HG02870 (cell line): ENCODE measurements around the gene COBL.

Experiments used
- ATAC-seq: cut with Tn5 transposase; IDR thresholded peaks from one replicate; pipeline ENCODE4 v1.9.1; 2021; ENCODE audit warnings: mild to moderate bottlenecking, moderate library complexity; ENCODE audit not compliant: unreplicated experiment

COBL gene

GRCh38 chr7:51062222-51062987 is 254.2 kb downstream of the COBL start:
- ATAC-seq, result no peak

DNA sequence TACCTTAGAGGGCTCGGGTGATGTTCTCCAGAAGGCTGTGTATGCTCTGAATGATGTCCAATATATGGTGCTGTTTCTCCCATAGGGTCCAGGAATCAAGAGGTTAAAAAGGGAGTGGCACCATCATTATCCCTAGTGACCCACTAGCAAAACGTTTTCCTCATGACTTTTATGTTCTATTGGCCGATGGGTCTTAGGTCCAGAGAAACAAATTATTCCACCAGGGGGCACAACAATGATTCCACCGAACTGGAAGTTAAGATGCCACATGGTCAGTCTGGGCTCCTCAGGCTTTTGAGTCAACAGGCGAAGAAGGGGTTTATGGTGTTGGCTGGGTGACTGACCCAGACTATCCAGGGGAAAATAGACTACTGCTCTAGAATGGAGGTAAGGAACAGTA is 256.1 kb downstream of the COBL start:
- no peak for ATAC-seq

DNA sequence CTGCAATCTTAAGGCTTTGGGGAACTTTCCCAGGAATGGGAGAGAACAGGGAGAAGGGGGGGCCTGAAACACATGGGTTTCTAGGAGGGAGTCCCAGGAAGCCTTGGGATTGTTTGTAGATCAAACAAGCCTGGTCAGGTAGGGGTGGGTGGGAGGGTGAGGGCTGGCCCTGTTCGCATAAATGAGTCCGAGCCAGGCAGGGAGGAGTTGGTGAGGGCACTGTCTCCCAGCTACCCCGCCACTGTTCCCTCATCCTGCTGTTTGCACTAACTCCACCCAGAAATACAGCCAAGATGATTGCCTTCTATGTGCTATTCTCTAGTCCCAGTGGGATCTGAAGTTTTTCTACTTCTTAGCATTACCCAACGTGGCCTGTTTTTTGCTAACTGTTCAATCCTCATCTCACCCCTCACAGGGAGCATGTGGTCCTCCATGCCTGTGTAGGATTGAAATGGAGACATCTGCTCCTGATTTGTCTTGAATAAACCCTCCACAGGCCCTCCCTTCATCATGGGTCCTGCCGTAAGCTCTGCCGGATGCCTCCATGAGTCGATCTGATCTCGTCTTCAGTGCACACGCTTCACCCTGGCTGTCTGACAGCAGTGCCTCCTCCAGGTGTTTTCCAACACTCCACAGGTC is 257.0 kb downstream of the COBL start:
- no peak for ATAC-seq

DNA sequence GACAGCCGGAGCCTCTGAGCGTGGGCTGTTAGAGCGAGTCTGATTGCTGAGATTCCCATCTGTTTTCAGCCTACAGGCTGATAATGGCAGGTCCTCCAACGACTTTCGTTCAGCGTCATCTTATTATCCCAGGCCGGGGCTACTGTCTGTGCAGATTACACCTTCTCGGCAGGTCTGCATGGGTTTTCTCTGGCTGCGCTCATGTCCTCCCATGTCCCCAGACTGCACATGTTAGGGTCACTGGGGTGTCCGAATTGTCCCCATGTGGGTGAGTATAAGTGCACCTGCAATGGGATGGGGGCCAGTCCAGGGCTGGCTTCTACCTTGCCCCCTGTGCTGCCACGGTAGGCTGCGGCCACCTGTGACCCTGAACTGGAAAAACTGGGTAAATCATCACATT is 257.8 kb downstream of the COBL start:
- ATAC-seq, result no peak

GRCh38 chr7:51055039-51055840 is 261.4 kb downstream of the COBL start:
- ATAC-seq, result no peak

DNA sequence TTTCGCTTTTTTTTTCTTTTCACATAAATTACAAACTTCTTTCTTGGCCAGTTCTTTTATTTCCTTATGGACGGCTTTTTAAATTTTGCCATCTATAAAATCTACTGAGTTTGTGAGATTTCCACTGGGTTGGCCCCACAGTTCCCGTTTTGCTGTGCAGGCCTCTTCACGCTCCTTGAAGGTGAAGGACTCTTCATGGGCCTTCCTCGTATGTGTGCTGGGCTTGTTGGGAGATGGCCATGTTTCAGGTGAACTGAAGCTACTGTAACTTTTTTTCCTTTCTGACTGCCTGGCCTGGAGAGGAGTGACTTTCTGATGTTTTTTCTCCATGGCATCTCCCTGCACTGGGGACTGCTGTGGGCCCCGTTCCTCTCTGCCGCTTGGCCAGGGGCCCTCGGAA is 262.4 kb downstream of the COBL start:
- ATAC-seq, result no peak

DNA sequence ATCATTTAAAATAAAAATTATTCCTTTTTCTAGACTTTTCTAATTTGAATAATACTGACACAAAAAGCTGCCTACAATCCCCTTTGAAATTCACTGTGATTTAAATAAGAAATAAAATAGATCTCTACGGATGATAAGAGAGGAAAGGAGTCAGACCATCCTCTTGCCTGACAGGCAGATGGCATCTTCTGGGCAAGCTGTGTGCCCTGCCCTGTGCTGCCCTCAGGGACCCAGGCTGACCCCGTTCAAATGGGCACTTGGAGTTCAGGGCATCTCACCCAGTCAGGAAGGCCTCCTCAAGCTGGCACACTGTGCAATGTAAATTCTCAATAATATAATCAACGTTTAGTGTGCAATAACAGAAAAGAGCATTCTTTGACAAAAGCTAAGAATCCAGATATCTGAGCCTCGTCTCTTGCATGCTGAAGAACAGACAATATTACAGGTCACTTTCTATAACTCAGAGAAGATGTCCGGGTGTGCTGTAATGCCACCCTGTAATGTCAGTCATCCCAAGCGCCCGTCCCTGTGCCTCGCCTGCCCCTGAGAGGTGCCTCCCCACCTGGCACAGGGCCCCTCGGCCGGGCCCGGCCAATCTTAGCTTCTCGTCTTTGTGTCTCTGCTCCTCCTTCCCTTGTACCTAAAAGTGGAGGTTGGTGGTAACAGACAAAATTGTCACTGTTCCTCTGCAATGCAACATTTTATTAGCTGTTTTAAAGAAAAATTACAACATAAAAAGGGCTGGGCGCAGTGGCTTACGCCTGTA is 263.3 kb downstream of the COBL start:
- no peak for ATAC-seq

- no peak for ATAC-seq
Observed at GRCh38 chr7:51046482-51046881, 270.1 kb downstream of the COBL start.

GRCh38 chr7:51046103-51046466 is 270.5 kb downstream of the COBL start:
- ATAC-seq, result no peak

GRCh38 chr7:51045319-51046102 is 271.1 kb downstream of the COBL start:
- ATAC-seq, result no peak

- ATAC-seq, result no peak
Observed at GRCh38 chr7:51043461-51043860, 273.1 kb downstream of the COBL start.

DNA sequence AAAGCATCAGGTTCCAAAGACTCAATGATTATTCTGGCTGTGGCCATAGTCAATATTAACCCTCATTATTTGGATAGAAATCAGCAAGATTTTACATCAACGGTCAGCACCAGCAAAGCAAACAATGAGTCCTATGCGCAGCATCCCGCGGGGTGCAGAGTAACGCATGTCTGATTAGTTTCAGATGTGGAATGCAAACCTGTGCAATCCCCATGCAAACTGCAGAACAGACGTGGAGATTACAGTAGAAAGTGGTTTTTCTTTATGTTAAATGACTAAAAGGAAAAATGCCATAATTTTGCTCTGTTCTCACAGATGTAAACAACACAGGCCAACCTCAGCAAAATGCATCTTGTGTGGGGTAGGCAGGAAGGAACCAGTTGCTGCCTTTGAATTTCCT is 275.8 kb downstream of the COBL start:
- no peak for ATAC-seq

GRCh38 chr7:51038573-51038972 is 278.0 kb downstream of the COBL start:
- no peak for ATAC-seq

GRCh38 chr7:51035716-51036115 is 280.9 kb downstream of the COBL start:
- no peak for ATAC-seq

GRCh38 chr7:51034521-51035264 is 281.9 kb downstream of the COBL start:
- no peak for ATAC-seq

DNA sequence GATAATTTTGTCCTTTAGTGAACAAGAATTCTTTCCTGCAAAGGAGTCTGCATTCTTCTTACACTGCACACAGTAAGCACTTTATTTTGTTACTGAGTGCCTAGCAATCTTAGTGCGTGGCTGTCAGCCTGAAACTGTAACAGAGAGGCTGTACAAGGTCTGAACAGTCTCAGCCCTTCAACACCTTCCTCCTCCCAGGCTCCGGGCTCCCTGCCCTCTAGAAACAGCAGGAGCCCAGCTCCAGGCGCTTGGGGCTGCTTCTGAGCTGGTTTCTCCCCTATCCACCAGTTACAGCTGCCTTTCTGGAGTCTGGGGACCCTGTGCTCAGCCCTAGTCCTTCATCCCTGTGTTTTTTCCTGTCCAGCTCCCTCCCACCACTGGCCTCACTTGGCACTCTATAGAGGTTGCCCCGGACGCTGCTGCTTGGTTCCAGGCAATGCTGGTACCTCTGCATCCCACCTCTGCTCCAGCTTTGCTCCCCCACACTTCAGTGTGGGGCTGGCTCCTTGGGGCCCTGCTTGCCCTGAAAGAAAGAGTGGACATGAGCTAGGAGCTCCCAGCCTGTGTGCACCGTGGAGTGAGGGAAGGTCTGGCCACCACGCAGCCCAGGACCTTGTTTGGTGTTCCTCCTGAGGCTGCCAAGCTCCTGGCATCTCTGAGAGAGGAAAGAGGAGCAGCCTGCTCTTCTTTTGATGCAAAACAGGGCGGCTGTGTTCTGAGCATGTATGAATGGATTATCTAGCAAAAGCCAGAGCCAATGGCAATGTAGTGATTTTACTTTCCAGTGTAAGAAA is 282.7 kb downstream of the COBL start:
- no peak for ATAC-seq

DNA sequence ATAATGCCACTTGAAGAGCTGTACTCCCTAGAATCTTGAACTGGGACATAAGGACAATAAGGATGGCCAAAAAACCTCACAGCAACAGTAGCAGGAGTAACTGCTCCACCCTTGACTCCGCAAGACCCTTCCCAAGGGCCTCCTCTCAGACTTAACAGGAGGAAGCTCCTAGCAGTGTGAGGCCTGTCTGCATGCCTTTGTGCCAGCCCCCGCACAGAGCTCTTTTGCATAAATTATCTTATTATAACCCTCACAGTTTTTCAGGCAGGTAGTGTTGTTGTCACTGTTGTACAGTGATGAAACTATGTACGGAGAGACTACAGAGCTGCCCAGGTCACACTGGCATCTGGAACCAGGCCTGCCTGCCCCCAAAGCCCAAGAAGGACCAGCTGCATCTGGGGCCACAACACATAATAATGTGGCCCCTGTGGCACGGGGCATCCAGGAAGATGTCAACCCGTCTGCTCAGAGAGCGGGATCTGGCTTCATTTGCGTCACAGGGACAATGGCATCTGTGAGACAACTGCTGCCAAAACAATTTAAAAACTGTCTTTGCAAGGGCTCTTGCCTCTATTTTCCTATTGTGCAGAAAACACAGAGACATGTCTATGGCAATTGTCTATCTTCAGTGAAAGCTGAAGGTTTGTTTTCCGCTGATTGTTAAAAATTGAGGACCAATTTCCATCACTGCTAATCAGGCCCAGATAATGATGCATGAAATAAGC is 284.7 kb downstream of the COBL start:
- ATAC-seq, result no peak

DNA sequence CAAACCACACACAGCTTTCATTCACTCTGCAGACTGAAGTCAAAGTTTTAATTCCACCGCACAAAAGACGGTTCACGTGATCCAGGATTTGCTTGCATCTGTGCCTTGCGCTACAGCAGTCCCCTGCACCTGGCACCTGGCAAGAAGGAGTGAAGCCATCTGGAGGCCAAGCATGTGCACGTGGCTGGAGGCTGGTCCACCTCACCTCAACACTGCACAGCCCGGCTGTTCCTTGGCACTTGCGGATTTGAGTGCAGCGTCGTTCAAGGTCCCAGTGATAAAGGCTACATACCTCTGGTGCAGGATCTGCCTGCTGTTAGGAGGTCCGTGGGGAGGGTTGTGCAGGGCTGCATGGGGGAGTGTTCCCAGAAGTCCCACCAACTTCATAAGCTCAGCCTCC is 285.4 kb downstream of the COBL start:
- ATAC-seq, result no peak
